HCT116 (cell line): ENCODE measurements around the gene APBA1. TPM values are rescaled to one million over a fixed set of nuclear protein-coding genes. Genes with fewer than 3 reads are reported as not detected.

ENCODE experiments used
- ATAC-seq: fragments of 200-7000 bp; cut with Tn5 transposase; 2 replicates; pipeline ENCODE4 v1.9.1; 2020; ENCODE audit warnings: mild to moderate bottlenecking, moderate library complexity
- BruUV-seq: library from RNA; stranded (reverse); fragments of 400-500 nt; replicated peaks from 2 replicates; lab custom pipeline; 2021; lab: Mats Ljungman, UMichigan
- CTCF ChIA-PET: fragments of 300-600 bp; sonication (Branson Sonifier 250); formaldehyde crosslinking; loops from one replicate; lab custom pipeline; 2021; ENCODE audit warnings: antibody characterized with exemption; lab: Charles Lee
- POLR2A ChIA-PET: fragments of 300-600, 350-600 bp; sonication (Branson Sonifier 250); formaldehyde crosslinking; loops from one replicate; lab custom pipeline; 2021; ENCODE audit warnings: antibody characterized with exemption; lab: Charles Lee
- RAD21 ChIA-PET, 2 experiments: fragments of 300-600 bp; sonication (Branson Sonifier 250); formaldehyde crosslinking; loops; one replicate each; lab custom pipeline; 2023; ENCODE audit warnings: low total read pairs in 2 of 2; ENCODE audit not compliant: uncharacterized antibody in 2 of 2, unreplicated experiment in 2 of 2, low non-redundant PET in 1 of 2; lab: Charles Lee
- DNase-seq: peaks from one replicate; pipeline ENCODE4 v3.0.0-alpha.2; 2010; ENCODE audit warnings: low read depth, low spot score
- H2AFZ ChIP-seq: fragments of 200-600 bp; shearing (Covaris generic), sonication (generic); 2 replicates; pipeline ENCODE4 v1.6.1; 2017; ENCODE audit warnings: low read depth, mixed run types, mixed read lengths, antibody characterized with exemption, low read length; ENCODE audit not compliant: poor library complexity, severe bottlenecking
- H3K27ac ChIP-seq: 2 replicates; pipeline ENCODE4 v1.5.1; 2012; ENCODE audit warnings: low read depth, low read length
- H3K27me3 ChIP-seq: fragments of 200-600 bp; sonication (generic); 2 replicates; pipeline ENCODE4 v1.6.1; 2016; ENCODE audit warnings: mixed run types, low read length, mixed read lengths; ENCODE audit not compliant: insufficient read depth
- H3K36me3 ChIP-seq, 2 experiments: fragments of 200-500 bp in 1 of 2; fragments of 200-600 bp in 1 of 2; sonication (Bioruptor generic) in 1 of 2; sonication (generic) in 1 of 2; 2 replicates each; pipeline versions ENCODE4 v1.5.1 to v1.6.1; 2014 to 2016; ENCODE audit warnings: low read length in 2 of 2, inconsistent platforms in 1 of 2, mixed read lengths in 1 of 2, mixed run types in 1 of 2; ENCODE audit not compliant: insufficient read depth in 2 of 2, control insufficient read depth in 1 of 2
- H3K4me1 ChIP-seq, 2 experiments: fragments of 200-600 bp in 1 of 2; sonication (generic) in 1 of 2; 2 replicates each; pipeline versions ENCODE4 v1.5.1 to v1.6.1; 2012 to 2017; ENCODE audit warnings: low read length in 2 of 2, inconsistent platforms in 1 of 2, mild to moderate bottlenecking in 1 of 2, mixed read lengths in 1 of 2, mixed run types in 1 of 2, moderate library complexity in 1 of 2; ENCODE audit not compliant: insufficient read depth in 2 of 2, control insufficient read depth in 1 of 2
- H3K4me2 ChIP-seq: fragments of 200-600 bp; sonication (generic); 2 replicates; pipeline ENCODE4 v1.6.1; 2017; ENCODE audit warnings: mixed run types, low read length, mixed read lengths
- H3K4me3 ChIP-seq, 2 experiments: fragments of 200-600 bp in 1 of 2; sonication (generic) in 1 of 2; replicated peaks in 1 of 2; 2 replicates each; pipeline ENCODE4 v1.5.1; 2011 to 2016; ENCODE audit warnings: low read length in 2 of 2, control low read depth in 1 of 2, low read depth in 1 of 2, mild to moderate bottlenecking in 1 of 2, mixed read lengths in 1 of 2, mixed run types in 1 of 2
- H3K79me2 ChIP-seq: fragments of 200-600 bp; sonication (generic); 2 replicates; pipeline ENCODE4 v1.6.1; 2017; ENCODE audit warnings: mild to moderate bottlenecking, mixed run types, low read length, moderate library complexity, mixed read lengths; ENCODE audit not compliant: insufficient read depth
- H3K9ac ChIP-seq: fragments of 200-600 bp; sonication (generic); 2 replicates; pipeline ENCODE4 v1.6.1; 2016; ENCODE audit warnings: low read length, mixed read lengths
- H3K9me2 ChIP-seq: fragments of 200-600 bp; sonication (generic), shearing (Covaris generic); 2 replicates; pipeline ENCODE4 v1.6.1; 2017; ENCODE audit warnings: mixed run types, mild to moderate bottlenecking, moderate library complexity; ENCODE audit not compliant: insufficient read depth
- H3K9me3 ChIP-seq, 2 experiments: fragments of 200-500 bp in 1 of 2; fragments of 200-600 bp in 1 of 2; sonication (Bioruptor generic) in 1 of 2; sonication (generic) in 1 of 2; 2 replicates each; pipeline ENCODE4 v1.6.1; 2014 to 2017; ENCODE audit warnings: low read length in 2 of 2, mixed read lengths in 2 of 2, inconsistent platforms in 1 of 2, low read depth in 1 of 2, mild to moderate bottlenecking in 1 of 2, mixed run types in 1 of 2, moderate library complexity in 1 of 2; ENCODE audit not compliant: control insufficient read depth in 1 of 2, insufficient read depth in 1 of 2
- H4K20me1 ChIP-seq: fragments of 200-600 bp; sonication (generic), shearing (Covaris generic); 2 replicates; pipeline ENCODE4 v1.6.1; 2017; ENCODE audit warnings: mixed run types, mild to moderate bottlenecking, moderate library complexity; ENCODE audit not compliant: insufficient read depth
- CBX3 ChIP-seq: IDR thresholded peaks from 2 replicates; pipeline ENCODE4 v1.6.1; 2012; ENCODE audit warnings: low read depth
- EGR1 ChIP-seq: IDR thresholded peaks from 2 replicates; pipeline ENCODE4 v1.6.1; 2012; ENCODE audit warnings: low read depth
- EZH2 ChIP-seq: fragments of 200-600 bp; sonication (generic); IDR thresholded peaks from 2 replicates; pipeline ENCODE4 v1.6.1; 2017; ENCODE audit warnings: antibody characterized with exemption, mixed run types
- FOSL1 ChIP-seq: IDR thresholded peaks from 2 replicates; pipeline ENCODE4 v1.6.1; 2012; ENCODE audit warnings: low read depth
- JUND ChIP-seq: IDR thresholded peaks from 2 replicates; pipeline ENCODE4 v1.6.1; 2012
- POLR2A ChIP-seq: IDR thresholded peaks from 2 replicates; pipeline ENCODE4 v1.7.0; 2011; ENCODE audit warnings: borderline replicate concordance; ENCODE audit not compliant: insufficient read depth, insufficient read length; ENCODE audit errors: extremely low read depth
- POLR2AphosphoS5 ChIP-seq: IDR thresholded peaks from 2 replicates; pipeline ENCODE4 v1.6.1; 2011; ENCODE audit warnings: mild to moderate bottlenecking, low read depth, low read length, moderate library complexity
- RAD21 ChIP-seq: IDR thresholded peaks from 2 replicates; pipeline ENCODE4 v1.6.1; 2012; ENCODE audit warnings: low read depth, mild to moderate bottlenecking
- SIN3A ChIP-seq: IDR thresholded peaks from 2 replicates; pipeline ENCODE4 v1.6.1; 2012; ENCODE audit warnings: low read depth
- SP1 ChIP-seq: IDR thresholded peaks from 2 replicates; pipeline ENCODE4 v1.6.1; 2012; ENCODE audit warnings: low read depth
- SRF ChIP-seq: IDR thresholded peaks from 2 replicates; pipeline ENCODE4 v1.6.1; 2012; ENCODE audit warnings: low read depth
- TCF7L2 ChIP-seq: IDR thresholded peaks from 2 replicates; pipeline ENCODE4 v1.7.0; 2011; ENCODE audit warnings: borderline replicate concordance, inconsistent platforms; ENCODE audit not compliant: insufficient read depth, insufficient read length; ENCODE audit errors: extremely low read depth
- YY1 ChIP-seq: IDR thresholded peaks from 2 replicates; pipeline ENCODE4 v1.6.1; 2011; ENCODE audit warnings: low read length, low read depth, moderate library complexity, mild to moderate bottlenecking; ENCODE audit not compliant: insufficient replicate concordance; ENCODE audit errors: extremely low read depth
- intact Hi-C: fragments of 100-400 bp; cut with micrococcal nuclease; formaldehyde crosslinking; loops from 2 replicates; pipeline ENCODE4 v1.10.0; 2022
- total RNA-seq: library from RNA; stranded (reverse); gene quantifications from one replicate; pipeline ENCODE4 v1.2.1, GENCODE V29; 2021; ENCODE audit not compliant: unreplicated experiment
- TF ChIP-seq, protein P1 (sequence below), 3 experiments: fragments of 200-600 bp in 1 of 3; sonication (generic) in 1 of 3; IDR thresholded peaks in 2 of 3; conservative IDR thresholded peaks in 1 of 3; 2 replicates each; pipeline ENCODE4 v1.5.1; 2012 to 2017; ENCODE audit warnings: low read depth in 2 of 3, low read length in 2 of 3, antibody characterized with exemption in 1 of 3, borderline replicate concordance in 1 of 3, control low read depth in 1 of 3, mild to moderate bottlenecking in 1 of 3, mixed read lengths in 1 of 3, mixed run types in 1 of 3, moderate library complexity in 1 of 3; ENCODE audit not compliant: insufficient read depth in 1 of 3
- TF ChIP-seq, protein P2 (sequence below): IDR thresholded peaks from 2 replicates; pipeline ENCODE4 v1.6.1; 2012; ENCODE audit warnings: low read depth

The APBA1 gene
- total RNA-seq, 1 experiment from 2014 or later: 0.20 TPM

DNA sequence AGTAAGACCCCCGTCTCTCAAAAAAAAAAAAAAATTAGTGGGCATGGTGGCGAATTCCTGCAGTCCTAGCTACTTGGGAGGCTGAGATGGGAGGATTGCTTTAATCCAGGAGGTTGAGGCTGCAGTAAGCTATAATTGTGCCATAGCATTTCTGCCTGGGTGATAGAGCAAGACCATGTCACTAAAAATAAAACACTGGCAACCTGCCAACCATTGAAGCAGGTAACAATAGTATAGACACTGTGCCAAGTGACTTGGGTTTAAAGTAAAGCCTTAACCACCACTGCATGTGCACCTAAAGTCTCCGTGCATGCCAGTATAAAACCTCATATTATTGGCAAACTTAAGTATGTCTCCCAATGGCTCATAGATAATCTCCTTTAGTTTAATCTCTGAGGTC lies 3.4 kb upstream of the APBA1 start:
- Histone ChIP-seq H2AFZ (no peak overlapping the region), H3K9ac (no peak overlapping the region), H3K79me2 (no peaks in the 10 kb centered on the region), H3K27ac (no peak overlapping the region), H3K4me1 (peaks cover 3 to 14% of the 10 kb centered on the region in 2 experiments; a peak in 3 of 4 replicates), H3K27me3 (no peaks in the 10 kb centered on the region; the same call in 1 of the 2 replicates), H4K20me1 (no peaks in the 10 kb centered on the region), H3K9me3 (no peaks in the 10 kb centered on the region), H3K9me2 (no peaks in the 10 kb centered on the region), H3K4me2 (no peak overlapping the region), H3K4me3 (no peak overlapping the region), H3K36me3 (no peaks in the 10 kb centered on the region)
- TF ChIP-seq SP1 (no peak), POLR2A (no peak), FOSL1 (no peak), JUND (no peak), SIN3A (no peak), YY1 (no peak), POLR2AphosphoS5 (no peak), RAD21 (no peak), EGR1 (no peak), EZH2 (no peak), SRF (no peak), CBX3 (no peak), TCF7L2 (no peak)
- TF ChIP-seq, protein P1, sequence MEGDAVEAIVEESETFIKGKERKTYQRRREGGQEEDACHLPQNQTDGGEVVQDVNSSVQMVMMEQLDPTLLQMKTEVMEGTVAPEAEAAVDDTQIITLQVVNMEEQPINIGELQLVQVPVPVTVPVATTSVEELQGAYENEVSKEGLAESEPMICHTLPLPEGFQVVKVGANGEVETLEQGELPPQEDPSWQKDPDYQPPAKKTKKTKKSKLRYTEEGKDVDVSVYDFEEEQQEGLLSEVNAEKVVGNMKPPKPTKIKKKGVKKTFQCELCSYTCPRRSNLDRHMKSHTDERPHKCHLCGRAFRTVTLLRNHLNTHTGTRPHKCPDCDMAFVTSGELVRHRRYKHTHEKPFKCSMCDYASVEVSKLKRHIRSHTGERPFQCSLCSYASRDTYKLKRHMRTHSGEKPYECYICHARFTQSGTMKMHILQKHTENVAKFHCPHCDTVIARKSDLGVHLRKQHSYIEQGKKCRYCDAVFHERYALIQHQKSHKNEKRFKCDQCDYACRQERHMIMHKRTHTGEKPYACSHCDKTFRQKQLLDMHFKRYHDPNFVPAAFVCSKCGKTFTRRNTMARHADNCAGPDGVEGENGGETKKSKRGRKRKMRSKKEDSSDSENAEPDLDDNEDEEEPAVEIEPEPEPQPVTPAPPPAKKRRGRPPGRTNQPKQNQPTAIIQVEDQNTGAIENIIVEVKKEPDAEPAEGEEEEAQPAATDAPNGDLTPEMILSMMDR (IDR thresholded peaks at IDR 0.05 in 2 of 3, conservative IDR thresholded peaks at IDR 0.05 in 1 of 3; ENCODE audit: borderline replicate concordance in 1 of 3, insufficient read depth in 1 of 3, low read depth in 2 of 3, low read length in 2 of 3): no peak
- TF ChIP-seq, protein P2, sequence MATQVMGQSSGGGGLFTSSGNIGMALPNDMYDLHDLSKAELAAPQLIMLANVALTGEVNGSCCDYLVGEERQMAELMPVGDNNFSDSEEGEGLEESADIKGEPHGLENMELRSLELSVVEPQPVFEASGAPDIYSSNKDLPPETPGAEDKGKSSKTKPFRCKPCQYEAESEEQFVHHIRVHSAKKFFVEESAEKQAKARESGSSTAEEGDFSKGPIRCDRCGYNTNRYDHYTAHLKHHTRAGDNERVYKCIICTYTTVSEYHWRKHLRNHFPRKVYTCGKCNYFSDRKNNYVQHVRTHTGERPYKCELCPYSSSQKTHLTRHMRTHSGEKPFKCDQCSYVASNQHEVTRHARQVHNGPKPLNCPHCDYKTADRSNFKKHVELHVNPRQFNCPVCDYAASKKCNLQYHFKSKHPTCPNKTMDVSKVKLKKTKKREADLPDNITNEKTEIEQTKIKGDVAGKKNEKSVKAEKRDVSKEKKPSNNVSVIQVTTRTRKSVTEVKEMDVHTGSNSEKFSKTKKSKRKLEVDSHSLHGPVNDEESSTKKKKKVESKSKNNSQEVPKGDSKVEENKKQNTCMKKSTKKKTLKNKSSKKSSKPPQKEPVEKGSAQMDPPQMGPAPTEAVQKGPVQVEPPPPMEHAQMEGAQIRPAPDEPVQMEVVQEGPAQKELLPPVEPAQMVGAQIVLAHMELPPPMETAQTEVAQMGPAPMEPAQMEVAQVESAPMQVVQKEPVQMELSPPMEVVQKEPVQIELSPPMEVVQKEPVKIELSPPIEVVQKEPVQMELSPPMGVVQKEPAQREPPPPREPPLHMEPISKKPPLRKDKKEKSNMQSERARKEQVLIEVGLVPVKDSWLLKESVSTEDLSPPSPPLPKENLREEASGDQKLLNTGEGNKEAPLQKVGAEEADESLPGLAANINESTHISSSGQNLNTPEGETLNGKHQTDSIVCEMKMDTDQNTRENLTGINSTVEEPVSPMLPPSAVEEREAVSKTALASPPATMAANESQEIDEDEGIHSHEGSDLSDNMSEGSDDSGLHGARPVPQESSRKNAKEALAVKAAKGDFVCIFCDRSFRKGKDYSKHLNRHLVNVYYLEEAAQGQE: no peak
- RAD21 ChIA-PET: no interaction called here
- no peak for ATAC-seq
- DNase-seq: no peak
- CTCF ChIA-PET: no interaction called here
- BruUV-seq: no TSS peak
- POLR2A ChIA-PET: no interaction called here
- intact Hi-C loops: no loop called here
